GM23338 (cell line): ENCODE measurements around the gene IGSF21. TPM values are rescaled to one million over a fixed set of nuclear protein-coding genes. Genes with fewer than 3 reads are reported as not detected.

Experiments
- ATAC-seq: fragments of 200-7000 bp; cut with Tn5 transposase; 3 replicates; pipeline ENCODE4 v1.9.1; 2020
- DNase-seq: peaks from one replicate; pipeline ENCODE4 v3.0.0-alpha.2; 2015; ENCODE audit warnings: low spot score
- H2AFZ ChIP-seq: fragments of 200-600 bp; sonication (generic); 2 replicates; pipeline ENCODE4 v1.8.0; 2016; ENCODE audit warnings: antibody characterized with exemption, mild to moderate bottlenecking, moderate library complexity
- H3F3A ChIP-seq: fragments of 200-600 bp; sonication (generic); replicated peaks from 2 replicates; pipeline ENCODE4 v1.8.0; 2017; ENCODE audit warnings: antibody characterized with exemption, mixed run types, low read depth
- H3K27ac ChIP-seq: fragments of 200-600 bp; sonication (generic); 2 replicates; pipeline ENCODE4 v1.6.1; 2016; ENCODE audit warnings: low read depth
- H3K27me3 ChIP-seq: fragments of 200-600 bp; sonication (generic); 2 replicates; pipeline ENCODE4 v1.8.0; 2016; ENCODE audit warnings: mild to moderate bottlenecking, mixed run types, moderate library complexity; ENCODE audit not compliant: insufficient read depth
- H3K36me3 ChIP-seq: fragments of 200-600 bp; sonication (generic); 2 replicates; pipeline ENCODE4 v1.8.0; 2016; ENCODE audit warnings: mild to moderate bottlenecking; ENCODE audit not compliant: insufficient read depth
- H3K4me1 ChIP-seq: fragments of 200-600 bp; sonication (generic); 2 replicates; pipeline ENCODE4 v1.8.0; 2016; ENCODE audit warnings: mild to moderate bottlenecking, moderate library complexity; ENCODE audit not compliant: insufficient read depth
- H3K4me2 ChIP-seq: fragments of 200-600 bp; sonication (generic); 2 replicates; pipeline ENCODE4 v1.7.1; 2017; ENCODE audit warnings: mixed run types
- H3K4me3 ChIP-seq: fragments of 200-600 bp; sonication (generic); 2 replicates; pipeline ENCODE4 v1.6.1; 2016; ENCODE audit warnings: mixed run types
- H3K79me2 ChIP-seq: fragments of 200-600 bp; sonication (generic); replicated peaks from 2 replicates; pipeline ENCODE4 v1.8.0; 2017; ENCODE audit warnings: mild to moderate bottlenecking; ENCODE audit not compliant: insufficient read depth
- H3K9me2 ChIP-seq: fragments of 200-600 bp; sonication (generic); 2 replicates; pipeline ENCODE4 v1.8.0; 2017; ENCODE audit not compliant: insufficient read depth
- H4K20me1 ChIP-seq: fragments of 200-600 bp; sonication (generic); replicated peaks from 2 replicates; pipeline ENCODE4 v1.8.0; 2017; ENCODE audit warnings: mild to moderate bottlenecking; ENCODE audit not compliant: insufficient read depth
- H3K27ac Mint-ChIP-seq: 2 replicates; pipeline ENCODE4 v1.8.0; 2020; ENCODE audit warnings: inconsistent platforms, mild to moderate bottlenecking, moderate library complexity, mixed read lengths
- H3K27me3 Mint-ChIP-seq: 3 replicates; pipeline ENCODE4 v1.8.0; 2022; ENCODE audit warnings: low read depth, mild to moderate bottlenecking, moderate library complexity, mixed read lengths, inconsistent platforms; ENCODE audit not compliant: insufficient read depth, poor library complexity
- H3K36me3 Mint-ChIP-seq: 3 replicates; pipeline ENCODE4 v1.8.0; 2021; ENCODE audit warnings: low read depth, mild to moderate bottlenecking, inconsistent platforms, moderate library complexity, mixed read lengths
- H3K4me1 Mint-ChIP-seq: 3 replicates; pipeline ENCODE4 v1.8.0; 2020; ENCODE audit warnings: mild to moderate bottlenecking, inconsistent platforms, mixed read lengths
- H3K4me3 Mint-ChIP-seq: 3 replicates; pipeline ENCODE4 v1.8.0; 2021; ENCODE audit warnings: moderate library complexity, mild to moderate bottlenecking, inconsistent platforms, mixed read lengths
- H3K9me3 Mint-ChIP-seq: 3 replicates; pipeline ENCODE4 v1.8.0; 2020; ENCODE audit warnings: moderate library complexity, mild to moderate bottlenecking, inconsistent platforms, mixed read lengths
- CTCF ChIP-seq, 2 experiments: fragments of 200-600 bp in 1 of 2; sonication (generic) in 1 of 2; conservative IDR thresholded peaks; 2 replicates each; pipeline versions ENCODE4 v1.5.1 to v1.6.1; 2016 to 2017; ENCODE audit warnings: antibody characterized with exemption in 2 of 2, low read depth in 2 of 2, mild to moderate bottlenecking in 2 of 2, moderate library complexity in 1 of 2
- NANOG ChIP-seq: IDR thresholded peaks from 2 replicates; pipeline ENCODE4 v1.6.1; 2016; ENCODE audit warnings: antibody characterized with exemption, borderline replicate concordance
- POLR2AphosphoS5 ChIP-seq: IDR thresholded peaks from 2 replicates; pipeline ENCODE4 v1.6.1; 2016; ENCODE audit warnings: antibody characterized with exemption, low read depth
- polyA plus RNA-seq: library from polyadenylated mRNA; unstranded; fragments of >200 nt; fragmentation: Nextera tagmentation; extraction: Ambion mirVana; gene quantifications from 2 replicates; pipeline ENCODE4 v1.2.1, GENCODE V29; 2016
- total RNA-seq: library from RNA; depleted of rRNA; stranded (reverse); fragments of >200 nt; shearing (Covaris generic); gene quantifications from 2 replicates; pipeline ENCODE4 v1.2.3, GENCODE V29; 2014
- TF ChIP-seq, protein P1 (sequence below): fragments of 250-450 bp; sonication (Bioruptor Pico); IDR thresholded peaks from 2 replicates; pipeline ENCODE4 v1.5.0; 2020; ENCODE audit warnings: mild to moderate bottlenecking, moderate library complexity

The IGSF21 gene
- total and polyA plus RNA-seq, 2 experiments from 2014 or later, result 15.6 to 15.7 TPM

DNA sequence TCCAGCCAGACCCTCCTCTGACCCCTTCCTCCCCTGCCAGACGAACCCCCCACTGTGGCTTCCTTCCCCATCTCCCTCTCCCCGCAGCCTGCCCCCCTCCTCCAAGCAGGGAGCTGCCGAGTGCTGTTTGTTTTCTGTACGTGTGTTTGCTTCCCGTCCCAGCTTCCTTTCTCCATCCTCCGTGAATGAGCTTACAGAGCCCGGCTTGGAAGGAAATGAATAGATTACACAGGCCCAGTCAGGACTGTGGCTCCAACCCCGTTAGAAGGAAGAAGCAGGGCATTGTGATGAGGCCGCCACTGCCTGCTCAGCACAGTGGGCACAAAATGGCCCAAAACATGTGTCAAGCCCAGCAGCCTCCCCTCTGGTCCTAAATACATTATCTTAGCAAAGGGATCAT lies 123.2 kb downstream of the IGSF21 start (continued):
- TF ChIP-seq, protein P1, sequence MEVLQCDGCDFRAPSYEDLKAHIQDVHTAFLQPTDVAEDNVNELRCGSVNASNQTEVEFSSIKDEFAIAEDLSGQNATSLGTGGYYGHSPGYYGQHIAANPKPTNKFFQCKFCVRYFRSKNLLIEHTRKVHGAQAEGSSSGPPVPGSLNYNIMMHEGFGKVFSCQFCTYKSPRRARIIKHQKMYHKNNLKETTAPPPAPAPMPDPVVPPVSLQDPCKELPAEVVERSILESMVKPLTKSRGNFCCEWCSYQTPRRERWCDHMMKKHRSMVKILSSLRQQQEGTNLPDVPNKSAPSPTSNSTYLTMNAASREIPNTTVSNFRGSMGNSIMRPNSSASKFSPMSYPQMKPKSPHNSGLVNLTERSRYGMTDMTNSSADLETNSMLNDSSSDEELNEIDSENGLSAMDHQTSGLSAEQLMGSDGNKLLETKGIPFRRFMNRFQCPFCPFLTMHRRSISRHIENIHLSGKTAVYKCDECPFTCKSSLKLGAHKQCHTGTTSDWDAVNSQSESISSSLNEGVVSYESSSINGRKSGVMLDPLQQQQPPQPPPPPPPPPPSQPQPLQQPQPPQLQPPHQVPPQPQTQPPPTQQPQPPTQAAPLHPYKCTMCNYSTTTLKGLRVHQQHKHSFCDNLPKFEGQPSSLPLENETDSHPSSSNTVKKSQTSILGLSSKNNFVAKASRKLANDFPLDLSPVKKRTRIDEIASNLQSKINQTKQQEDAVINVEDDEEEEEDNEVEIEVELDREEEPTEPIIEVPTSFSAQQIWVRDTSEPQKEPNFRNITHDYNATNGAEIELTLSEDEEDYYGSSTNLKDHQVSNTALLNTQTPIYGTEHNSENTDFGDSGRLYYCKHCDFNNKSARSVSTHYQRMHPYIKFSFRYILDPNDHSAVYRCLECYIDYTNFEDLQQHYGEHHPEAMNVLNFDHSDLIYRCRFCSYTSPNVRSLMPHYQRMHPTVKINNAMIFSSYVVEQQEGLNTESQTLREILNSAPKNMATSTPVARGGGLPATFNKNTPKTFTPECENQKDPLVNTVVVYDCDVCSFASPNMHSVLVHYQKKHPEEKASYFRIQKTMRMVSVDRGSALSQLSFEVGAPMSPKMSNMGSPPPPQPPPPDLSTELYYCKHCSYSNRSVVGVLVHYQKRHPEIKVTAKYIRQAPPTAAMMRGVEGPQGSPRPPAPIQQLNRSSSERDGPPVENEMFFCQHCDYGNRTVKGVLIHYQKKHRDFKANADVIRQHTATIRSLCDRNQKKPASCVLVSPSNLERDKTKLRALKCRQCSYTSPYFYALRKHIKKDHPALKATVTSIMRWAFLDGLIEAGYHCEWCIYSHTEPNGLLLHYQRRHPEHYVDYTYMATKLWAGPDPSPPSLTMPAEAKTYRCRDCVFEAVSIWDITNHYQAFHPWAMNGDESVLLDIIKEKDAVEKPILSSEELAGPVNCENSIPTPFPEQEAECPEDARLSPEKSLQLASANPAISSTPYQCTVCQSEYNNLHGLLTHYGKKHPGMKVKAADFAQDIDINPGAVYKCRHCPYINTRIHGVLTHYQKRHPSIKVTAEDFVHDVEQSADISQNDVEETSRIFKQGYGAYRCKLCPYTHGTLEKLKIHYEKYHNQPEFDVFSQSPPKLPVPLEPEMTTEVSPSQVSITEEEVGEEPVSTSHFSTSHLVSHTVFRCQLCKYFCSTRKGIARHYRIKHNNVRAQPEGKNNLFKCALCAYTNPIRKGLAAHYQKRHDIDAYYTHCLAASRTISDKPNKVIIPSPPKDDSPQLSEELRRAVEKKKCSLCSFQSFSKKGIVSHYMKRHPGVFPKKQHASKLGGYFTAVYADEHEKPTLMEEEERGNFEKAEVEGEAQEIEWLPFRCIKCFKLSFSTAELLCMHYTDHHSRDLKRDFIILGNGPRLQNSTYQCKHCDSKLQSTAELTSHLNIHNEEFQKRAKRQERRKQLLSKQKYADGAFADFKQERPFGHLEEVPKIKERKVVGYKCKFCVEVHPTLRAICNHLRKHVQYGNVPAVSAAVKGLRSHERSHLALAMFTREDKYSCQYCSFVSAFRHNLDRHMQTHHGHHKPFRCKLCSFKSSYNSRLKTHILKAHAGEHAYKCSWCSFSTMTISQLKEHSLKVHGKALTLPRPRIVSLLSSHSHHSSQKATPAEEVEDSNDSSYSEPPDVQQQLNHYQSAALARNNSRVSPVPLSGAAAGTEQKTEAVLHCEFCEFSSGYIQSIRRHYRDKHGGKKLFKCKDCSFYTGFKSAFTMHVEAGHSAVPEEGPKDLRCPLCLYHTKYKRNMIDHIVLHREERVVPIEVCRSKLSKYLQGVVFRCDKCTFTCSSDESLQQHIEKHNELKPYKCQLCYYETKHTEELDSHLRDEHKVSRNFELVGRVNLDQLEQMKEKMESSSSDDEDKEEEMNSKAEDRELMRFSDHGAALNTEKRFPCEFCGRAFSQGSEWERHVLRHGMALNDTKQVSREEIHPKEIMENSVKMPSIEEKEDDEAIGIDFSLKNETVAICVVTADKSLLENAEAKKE, result no peak
- no peak for TF ChIP-seq NANOG

- Histone ChIP-seq H3K79me2 (no peaks in the 10 kb centered on the region), H3K4me2 (no peak overlapping the region), H3K27me3 (no peaks in the 10 kb centered on the region), H4K20me1 (no peaks in the 10 kb centered on the region), H3K4me3 (no peak overlapping the region), H3K27ac (peak overlapping the region; percentile 93), H2AFZ (no peak overlapping the region), H3K4me1 (peaks cover 13% of the 10 kb centered on the region), H3K36me3 (peaks cover 4% of the 10 kb centered on the region; the same call in 1 of the 2 replicates), H3K9me2 (no peaks in the 10 kb centered on the region; the same call in 1 of the 2 replicates), H3F3A (0 out of 2 replicates have a peak, but pooled peaks cover 3% of the 10 kb centered on the region)
- H3K27ac Mint-ChIP-seq, result no peak overlapping the region
- H3K9me3 Mint-ChIP-seq, result peaks cover 27% of the 10 kb centered on the region
- peaks cover 27% of the 10 kb centered on the region for H3K4me1 Mint-ChIP-seq
- H3K36me3 Mint-ChIP-seq, result peaks cover 51% of the 10 kb centered on the region
- TF ChIP-seq POLR2AphosphoS5 (no peak), CTCF (conservative IDR thresholded peaks at IDR 0.05; ENCODE audit: low read depth in 2 of 2) (peak in 1 of 2 experiments; percentile 60; a peak in 3 of 4 replicates)
- H3K4me3 Mint-ChIP-seq, result no peak overlapping the region
- no peak for ATAC-seq
- peaks cover 12% of the 10 kb centered on the region for H3K27me3 Mint-ChIP-seq
- no peak for DNase-seq
Observed at GRCh38 chr1:18232052-18232451, 124.5 kb downstream of the IGSF21 start.
